Measurements from ENCODE around the gene SCGB1D1.

Gene SCGB1D1

GRCh38 chr11:62221498-62221897 lies 31.5 kb downstream of the SCGB1D1 start:
- no peak for DNase-seq (ENCODE audit: low read depth in 4 of 4, low spot score in 1 of 4)

- no peak for DNase-seq (ENCODE audit: low read depth in 4 of 4, low spot score in 1 of 4)
These were observed 33.1 kb downstream of the SCGB1D1 start for GRCh38 chr11:62223095-62223494.

GRCh38 chr11:62233730-62234129 lies 43.7 kb downstream of the SCGB1D1 start:
- no peak for DNase-seq (ENCODE audit: low read depth in 4 of 4, low spot score in 1 of 4)

GRCh38 chr11:62236187-62236586 lies 46.2 kb downstream of the SCGB1D1 start:
- no peak for DNase-seq (ENCODE audit: low read depth in 4 of 4, low spot score in 1 of 4)

GRCh38 chr11:62237499-62237898 lies 47.5 kb downstream of the SCGB1D1 start:
- DNase-seq (ENCODE audit: low read depth in 4 of 4, low spot score in 1 of 4), result no peak

- DNase-seq (ENCODE audit: low read depth in 4 of 4, low spot score in 1 of 4), result no peak
These were observed 48.1 kb downstream of the SCGB1D1 start for GRCh38 chr11:62238151-62238550.

- DNase-seq (ENCODE audit: low read depth in 4 of 4, low spot score in 1 of 4), result no peak
These were observed 51.1 kb downstream of the SCGB1D1 start for GRCh38 chr11:62241095-62241494.

- no peak for DNase-seq (ENCODE audit: low read depth in 4 of 4, low spot score in 1 of 4)
These were observed 52.0 kb downstream of the SCGB1D1 start, which contains the start of gene SCGB1D2 for GRCh38 chr11:62242021-62242420. Gene SCGB1D2 (plus strand): TSS chr11:62242239. CDS start chr11:62242308, 69 bp downstream.

Measured in stimulated activated CD4-positive, alpha-beta T cell treated with anti-CD3 and anti-CD28 coated beads, Interleukin-1b, Interleukin-23, amount 100 ng/mL, for 24 hours (primary cell).